Upper lobe of right lung (tissue), 1 donor: ENCODE data around the gene ITLN2. TPM values are rescaled to one million over a fixed set of nuclear protein-coding genes. Genes with fewer than 3 reads are reported as not detected.
A peak's percentile ranks its signal among the peaks of the same experiment; 100 is the strongest.
"Not testable (repeated sequence)": the region's sequence is repeated elsewhere in the genome, so short reads cannot be mapped to it uniquely, and the experiment has no call there.

Experiments used
- ATAC-seq: fragments of 200-7000 bp; cut with Tn5 transposase; one replicate; pipeline ENCODE4 v1.9.1; 2020; ENCODE audit warnings: mild to moderate bottlenecking, moderate library complexity
- DNase-seq: peaks from one replicate; pipeline ENCODE4 v3.0.0-alpha.2; 2020
- H3K27ac ChIP-seq: fragments of 200-600 bp; one replicate; pipeline ENCODE4 v1.8.0; 2022
- H3K27me3 ChIP-seq: fragments of 200-600 bp; one replicate; pipeline ENCODE4 v1.8.0; 2022; ENCODE audit warnings: mild to moderate bottlenecking
- H3K36me3 ChIP-seq: fragments of 200-600 bp; one replicate; pipeline ENCODE4 v1.8.0; 2022
- H3K4me1 ChIP-seq: fragments of 200-600 bp; one replicate; pipeline ENCODE4 v1.8.0; 2022
- H3K4me3 ChIP-seq: fragments of 200-600 bp; one replicate; pipeline ENCODE4 v1.8.0; 2022; ENCODE audit warnings: mild to moderate bottlenecking
- H3K9me3 ChIP-seq: fragments of 200-600 bp; one replicate; pipeline ENCODE4 v1.8.0; 2022
- intact Hi-C: fragments of 100-400 bp; cut with DNase I; formaldehyde crosslinking; loops from one replicate; pipeline ENCODE4 v1.11.0; 2022
- total RNA-seq: library from RNA; stranded (reverse); fragmentation: NEBNext Ultra II Directional; extraction: Animal tissue kit (Norgen Biotek cat#: 25700); gene quantifications from one replicate; pipeline ENCODE4 v1.2.1, GENCODE V29; 2021
- TF ChIP-seq, protein P1 (sequence below): fragments of 200-600 bp; IDR thresholded peaks from one replicate; pipeline ENCODE4 v1.8.0; 2022; ENCODE audit warnings: antibody characterized with exemption
- donor health status: DM: no; HTN: yes; CAD: no; lungs with severe emphysema.

The ITLN2 gene
- total RNA-seq, 1 donor from 2014 or later: 44.1 TPM

DNA sequence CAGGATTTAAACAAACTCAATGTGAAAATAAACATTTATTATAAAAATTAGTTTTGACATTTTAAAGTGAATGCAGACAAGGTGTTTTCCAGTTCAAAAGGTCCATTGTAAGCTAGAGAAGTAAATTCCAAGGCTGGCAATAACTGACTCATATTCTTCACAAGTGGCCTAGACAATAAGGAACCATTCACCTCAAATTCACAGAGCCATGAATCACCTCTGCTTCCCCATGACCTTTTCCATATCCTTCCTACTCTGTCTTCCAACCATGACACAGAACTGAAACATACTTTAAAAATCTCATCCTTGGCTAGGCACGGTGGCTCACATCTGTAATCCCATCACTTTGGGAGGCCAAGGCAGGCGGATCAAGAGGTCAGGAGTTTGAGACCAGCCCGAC is 41.6 kb upstream of the ITLN2 start:
- TF ChIP-seq, protein P1, sequence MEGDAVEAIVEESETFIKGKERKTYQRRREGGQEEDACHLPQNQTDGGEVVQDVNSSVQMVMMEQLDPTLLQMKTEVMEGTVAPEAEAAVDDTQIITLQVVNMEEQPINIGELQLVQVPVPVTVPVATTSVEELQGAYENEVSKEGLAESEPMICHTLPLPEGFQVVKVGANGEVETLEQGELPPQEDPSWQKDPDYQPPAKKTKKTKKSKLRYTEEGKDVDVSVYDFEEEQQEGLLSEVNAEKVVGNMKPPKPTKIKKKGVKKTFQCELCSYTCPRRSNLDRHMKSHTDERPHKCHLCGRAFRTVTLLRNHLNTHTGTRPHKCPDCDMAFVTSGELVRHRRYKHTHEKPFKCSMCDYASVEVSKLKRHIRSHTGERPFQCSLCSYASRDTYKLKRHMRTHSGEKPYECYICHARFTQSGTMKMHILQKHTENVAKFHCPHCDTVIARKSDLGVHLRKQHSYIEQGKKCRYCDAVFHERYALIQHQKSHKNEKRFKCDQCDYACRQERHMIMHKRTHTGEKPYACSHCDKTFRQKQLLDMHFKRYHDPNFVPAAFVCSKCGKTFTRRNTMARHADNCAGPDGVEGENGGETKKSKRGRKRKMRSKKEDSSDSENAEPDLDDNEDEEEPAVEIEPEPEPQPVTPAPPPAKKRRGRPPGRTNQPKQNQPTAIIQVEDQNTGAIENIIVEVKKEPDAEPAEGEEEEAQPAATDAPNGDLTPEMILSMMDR: no peak
- intact Hi-C loops: no loop called here
- DNase-seq (no peak), ATAC-seq (no peak)
- Histone ChIP-seq H3K4me1 (peaks cover 11% of the 10 kb centered on the region), H3K27ac (no peak overlapping the region), H3K4me3 (no peak overlapping the region), H3K36me3 (peaks cover 36% of the 10 kb centered on the region), H3K27me3 (no peaks in the 10 kb centered on the region), H3K9me3 (no peaks in the 10 kb centered on the region)

DNA sequence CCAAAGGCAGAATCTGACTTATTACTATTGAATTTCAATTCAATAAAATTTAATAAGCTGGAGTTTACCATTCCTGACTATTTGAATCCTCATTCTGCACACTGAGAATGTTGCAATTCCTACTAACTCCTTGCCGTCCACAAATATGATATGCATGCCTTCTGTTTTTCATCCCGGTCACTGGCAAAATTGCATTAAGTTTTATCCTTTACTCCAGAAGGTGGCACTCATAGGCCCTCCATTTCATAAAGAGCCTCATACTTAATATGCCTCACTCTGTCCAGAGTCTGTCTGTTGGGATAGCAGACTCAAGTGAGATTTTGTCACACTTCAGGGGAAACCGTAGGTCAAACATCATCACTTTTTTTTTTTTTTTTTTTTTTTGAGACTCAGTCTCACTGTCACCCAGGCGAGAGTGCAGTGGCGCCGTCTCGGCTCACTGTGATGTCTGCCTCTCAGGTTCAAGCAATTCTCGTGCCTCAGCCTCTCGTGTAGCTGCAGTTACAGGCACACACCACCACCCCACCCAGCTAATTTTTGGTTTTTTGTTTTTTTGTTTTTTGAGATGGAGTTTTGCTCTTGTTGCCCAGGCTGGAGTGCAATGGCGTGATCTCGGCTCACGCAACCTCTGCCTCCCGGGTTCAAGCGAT is 39.1 kb upstream of the ITLN2 start:
- TF ChIP-seq, protein P1: peak; percentile 38
- peaks cover 11% of the 10 kb centered on the region for H3K36me3 ChIP-seq
- intact Hi-C loops: loop anchor here (5.0 kb wide), 1 partner anchor 104 kb away; the partner anchor contains the start of gene KLHDC9
- DNase-seq (peak; percentile 28), ATAC-seq (peak; percentile 59)
- no peak overlapping the region for H3K27ac ChIP-seq
- peaks cover 10% of the 10 kb centered on the region for H3K4me1 ChIP-seq
- H3K9me3 ChIP-seq: no peaks in the 10 kb centered on the region
- no peak overlapping the region for H3K4me3 ChIP-seq
- no peaks in the 10 kb centered on the region for H3K27me3 ChIP-seq

DNA sequence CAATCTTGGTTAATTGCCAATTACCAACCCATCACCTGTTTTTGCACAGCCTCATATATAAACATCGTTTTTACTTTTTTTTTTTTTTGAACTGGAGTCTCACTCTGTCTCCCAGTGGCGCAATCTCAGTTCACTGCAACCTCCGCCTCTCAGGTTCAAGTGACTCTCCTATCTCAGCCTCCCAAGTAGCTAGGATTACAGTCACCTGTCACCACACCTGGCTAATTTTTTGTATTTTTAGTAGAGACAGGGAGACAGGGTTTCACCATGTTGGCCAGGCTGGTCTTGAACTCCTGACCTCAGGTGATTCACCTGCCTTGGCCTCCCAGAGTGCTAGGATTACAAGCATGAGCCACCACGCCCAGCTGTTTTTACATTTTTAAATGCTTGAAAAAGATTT is 37.4 kb upstream of the ITLN2 start:
- intact Hi-C loops: loop anchor here (5.0 kb wide), 1 partner anchor 105 kb away; the partner anchor contains the start of gene KLHDC9
- not testable (repeated sequence) for H3K9me3 ChIP-seq, ATAC-seq, H3K36me3 ChIP-seq, H3K27ac ChIP-seq, H3K4me1 ChIP-seq, DNase-seq, H3K4me3 ChIP-seq, H3K27me3 ChIP-seq

DNA sequence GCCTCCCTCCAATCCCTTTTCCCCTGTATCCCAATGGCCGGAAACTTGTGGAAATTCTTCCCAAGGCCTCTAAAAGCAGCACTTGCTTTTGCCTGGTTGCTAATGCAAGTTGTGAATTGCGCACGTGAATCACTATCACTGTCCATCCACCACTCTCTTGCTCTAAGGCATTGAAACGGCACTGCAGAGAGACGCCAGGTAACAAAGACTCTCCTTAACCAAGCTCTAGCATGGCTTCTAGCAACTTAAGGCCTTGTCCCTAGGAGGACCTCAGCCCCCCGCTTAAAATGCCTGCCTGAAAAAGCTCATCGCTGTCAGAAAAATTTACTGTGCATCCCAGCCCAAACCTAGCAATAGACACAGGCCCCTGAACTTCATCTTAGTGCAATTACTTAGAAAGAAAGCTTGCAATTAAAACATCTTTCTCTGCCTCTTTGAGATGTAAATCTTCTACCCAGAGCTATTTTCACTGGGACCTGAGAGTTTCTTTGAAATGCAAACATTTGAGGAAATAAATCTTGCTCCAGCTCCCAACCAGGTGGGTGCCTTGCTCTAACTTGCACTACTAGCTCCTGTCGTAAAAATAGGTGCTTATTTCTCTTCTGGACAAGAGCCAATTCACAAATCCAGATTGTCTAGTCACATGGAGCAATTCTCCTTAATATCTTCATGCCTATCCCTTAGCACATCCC is 32.9 kb upstream of the ITLN2 start:
- Histone ChIP-seq H3K27ac (no peak overlapping the region), H3K4me3 (no peak overlapping the region), H3K4me1 (no peaks in the 10 kb centered on the region), H3K27me3 (no peaks in the 10 kb centered on the region), H3K36me3 (no peaks in the 10 kb centered on the region), H3K9me3 (no peaks in the 10 kb centered on the region)
- TF ChIP-seq, protein P1: no peak
- ATAC-seq: no peak
- no peak for DNase-seq
- intact Hi-C loops: no loop called here

DNA sequence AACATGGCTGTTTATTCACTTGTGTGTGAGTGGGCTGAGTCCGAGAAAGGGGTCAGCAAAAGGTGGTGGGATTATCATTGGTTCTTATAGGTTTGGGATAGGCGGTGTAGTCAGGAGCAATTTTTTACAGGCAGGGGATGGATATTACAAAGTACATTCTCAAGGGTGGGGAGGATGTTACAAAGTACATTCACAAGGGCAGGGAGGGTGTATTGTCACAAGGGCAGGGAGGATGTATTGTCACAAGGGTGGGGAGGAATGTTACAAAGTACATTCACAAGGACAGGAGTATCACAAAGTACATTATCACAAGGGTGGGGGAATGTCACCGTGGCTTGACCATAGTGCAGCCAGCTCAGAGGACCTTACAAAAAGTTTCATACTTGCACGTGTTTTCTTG is 31.1 kb upstream of the ITLN2 start:
- H3K4me1 ChIP-seq: peaks cover 7% of the 10 kb centered on the region
- intact Hi-C loops: no loop called here
- DNase-seq (no peak), ATAC-seq (no peak)
- no peak overlapping the region for H3K27ac ChIP-seq
- H3K9me3 ChIP-seq: no peaks in the 10 kb centered on the region
- no peak overlapping the region for H3K4me3 ChIP-seq
- TF ChIP-seq, protein P1: no peak
- peaks cover 15% of the 10 kb centered on the region for H3K27me3 ChIP-seq
- no peaks in the 10 kb centered on the region for H3K36me3 ChIP-seq
